Progenitor cell of endocrine pancreas (in vitro differentiated cells): ENCODE results near the gene RHOT2. TPM values are rescaled to one million over a fixed set of nuclear protein-coding genes. Genes with fewer than 3 reads are reported as not detected.
A peak's percentile ranks its signal among the peaks of the same experiment; 100 is the strongest.

ENCODE experiments used
- DNase-seq: peaks from one replicate; pipeline ENCODE4 v3.0.0; 2021; ENCODE audit warnings: low spot score; ENCODE audit not compliant: unreplicated experiment
- H3K27ac Mint-ChIP-seq: 2 replicates; pipeline ENCODE4 v1.8.0; 2021; ENCODE audit warnings: mild to moderate bottlenecking, moderate library complexity, mixed read lengths
- H3K27me3 Mint-ChIP-seq: 2 replicates; pipeline ENCODE4 v1.8.0; 2021; ENCODE audit warnings: mixed read lengths
- H3K36me3 Mint-ChIP-seq: 2 replicates; pipeline ENCODE4 v1.8.0; 2022; ENCODE audit warnings: mixed read lengths; ENCODE audit not compliant: insufficient read depth
- H3K4me1 Mint-ChIP-seq: 2 replicates; pipeline ENCODE4 v1.8.0; 2021; ENCODE audit warnings: low read depth, mixed read lengths
- H3K4me3 Mint-ChIP-seq: 2 replicates; pipeline ENCODE4 v1.8.0; 2021; ENCODE audit warnings: low read depth, mild to moderate bottlenecking, moderate library complexity, mixed read lengths
- H3K9me3 Mint-ChIP-seq: 2 replicates; pipeline ENCODE4 v1.8.0; 2021; ENCODE audit warnings: low read depth, mixed read lengths
- CTCF ChIP-seq: fragments of 200-600 bp; sonication (generic); IDR thresholded peaks from one replicate; pipeline ENCODE4 v1.5.0; 2021; ENCODE audit warnings: antibody characterized with exemption, mild to moderate bottlenecking; ENCODE audit not compliant: unreplicated experiment
- total RNA-seq: library from RNA; stranded (reverse); gene quantifications from 2 replicates; pipeline ENCODE4 v1.2.1, GENCODE V29; 2021

Gene RHOT2
- total RNA-seq, 1 donor from 2014 or later: 153 TPM

- Mint-ChIP-seq H3K36me3 (peaks cover 2% of the 10 kb centered on the region), H3K27ac (peak overlapping the region; percentile 100), H3K9me3 (no peaks in the 10 kb centered on the region), H3K4me1 (peaks cover 8% of the 10 kb centered on the region), H3K4me3 (peak overlapping the region; percentile 89), H3K27me3 (no peaks in the 10 kb centered on the region)
- peak; percentile 78 for DNase-seq
- TF ChIP-seq CTCF: no peak
Measured at GRCh38 chr16:637081-638018, 30.6 kb upstream of the RHOT2 start.

- Mint-ChIP-seq H3K4me3 (peak overlapping the region; percentile 53), H3K27me3 (no peaks in the 10 kb centered on the region), H3K36me3 (peaks cover 2% of the 10 kb centered on the region), H3K27ac (peak overlapping the region; percentile 24), H3K4me1 (peaks cover 8% of the 10 kb centered on the region), H3K9me3 (no peaks in the 10 kb centered on the region)
- no peak for TF ChIP-seq CTCF
- no peak for DNase-seq
Measured at GRCh38 chr16:638034-638543, 29.8 kb upstream of the RHOT2 start.

GRCh38 chr16:638836-639235 lies 29.1 kb upstream of the RHOT2 start:
- H3K36me3 Mint-ChIP-seq: peaks cover 2% of the 10 kb centered on the region
- no peak for DNase-seq
- no peak overlapping the region for H3K27ac Mint-ChIP-seq
- no peaks in the 10 kb centered on the region for H3K27me3 Mint-ChIP-seq
- peaks cover 8% of the 10 kb centered on the region for H3K4me1 Mint-ChIP-seq
- no peak for TF ChIP-seq CTCF
- no peak overlapping the region for H3K4me3 Mint-ChIP-seq
- H3K9me3 Mint-ChIP-seq: no peaks in the 10 kb centered on the region

- Mint-ChIP-seq H3K27me3 (no peaks in the 10 kb centered on the region), H3K27ac (no peak overlapping the region), H3K4me1 (peaks cover 10% of the 10 kb centered on the region), H3K9me3 (no peaks in the 10 kb centered on the region), H3K36me3 (peaks cover 4% of the 10 kb centered on the region), H3K4me3 (peak overlapping the region; percentile 50)
- DNase-seq: no peak
- no peak for TF ChIP-seq CTCF
Measured at GRCh38 chr16:640614-641013, 27.3 kb upstream of the RHOT2 start.

- Mint-ChIP-seq H3K27me3 (no peaks in the 10 kb centered on the region), H3K4me1 (peaks cover 9% of the 10 kb centered on the region), H3K27ac (no peak within 1 kb of the TSS), H3K36me3 (peaks cover 4% of the 10 kb centered on the region), H3K9me3 (no peaks in the 10 kb centered on the region), H3K4me3 (peak within 1 kb of the TSS; percentile 68)
- TF ChIP-seq CTCF: no peak
- DNase-seq: peak; percentile 73
Measured at GRCh38 chr16:641326-642188, 26.4 kb upstream of the RHOT2 start, which contains the start of gene MCRIP2. Gene MCRIP2 (plus strand): TSS chr16:641828. CDS start chr16:641992, 164 bp downstream.
